RKO (cell line): ENCODE results near the gene THAP12.
"Not testable (repeated sequence)": the region's sequence is repeated elsewhere in the genome, so short reads cannot be mapped to it uniquely, and the experiment has no call there.

Source experiments
- DNase-seq: peaks from one replicate; pipeline ENCODE4 v3.0.0-alpha.2; 2016; ENCODE audit warnings: low spot score

The THAP12 gene

DNA sequence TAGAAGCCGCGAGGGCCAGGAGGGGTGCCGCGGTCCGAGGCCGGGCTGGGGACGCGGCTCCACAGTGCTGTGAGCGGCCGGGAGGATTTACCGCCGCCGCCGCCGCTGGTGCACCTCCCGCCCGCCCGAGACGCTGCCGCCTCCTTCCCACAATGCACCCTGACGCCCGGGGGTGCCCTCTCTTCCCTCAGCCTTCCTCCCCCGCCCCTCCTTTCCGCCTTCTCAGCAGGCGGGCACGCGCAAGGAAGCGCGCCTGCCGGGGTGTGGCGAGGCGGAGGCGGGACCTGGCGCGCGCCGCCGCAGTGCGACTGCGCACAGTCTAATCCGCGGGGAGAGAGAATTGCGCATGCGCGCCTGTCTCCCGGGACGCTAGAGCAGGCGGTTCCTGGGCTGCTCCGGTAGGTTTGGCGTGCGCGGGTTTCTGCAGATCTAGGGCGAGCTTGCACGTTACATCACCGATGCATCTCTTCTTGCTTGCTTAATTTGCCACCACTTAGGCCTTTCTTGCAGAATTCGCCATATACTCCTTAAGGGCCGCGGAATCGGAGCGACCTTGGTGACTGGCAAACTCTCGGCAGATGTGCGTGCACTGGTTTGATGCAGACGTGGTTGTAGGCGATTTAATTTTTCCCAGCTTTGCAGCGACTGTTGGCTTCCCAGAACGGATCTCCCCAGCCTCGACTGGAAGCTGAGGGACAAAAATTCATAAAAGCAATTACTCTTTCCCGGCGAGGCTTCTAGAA, at the start of gene THAP12, which contains the start of gene GVQW3:
Gene THAP12 (minus strand): TSS at position 156 of the 743 bp plus-strand sequence. CDS start 296 bp downstream, outside the sequence.
Gene GVQW3 (plus strand): TSS at position 347 of the 743 bp plus-strand sequence. CDS start 506 bp downstream, outside the sequence.
- DNase-seq, result peak; percentile 95

GRCh38 chr11:76426660-76427059, 45.7 kb upstream of the THAP12 start:
- no peak for DNase-seq

GRCh38 chr11:76424891-76425290, 44.0 kb upstream of the THAP12 start:
- no peak for DNase-seq

- DNase-seq, result no peak
Observed at GRCh38 chr11:76424379-76424778, 43.4 kb upstream of the THAP12 start.

GRCh38 chr11:76419896-76420295, 39.0 kb upstream of the THAP12 start:
- peak; percentile 19 for DNase-seq

- no peak for DNase-seq
Observed at GRCh38 chr11:76415073-76415472, 34.1 kb upstream of the THAP12 start.

GRCh38 chr11:76410851-76411357, 30.0 kb upstream of the THAP12 start:
- DNase-seq, result no peak

GRCh38 chr11:76408171-76408965, 27.4 kb upstream of the THAP12 start:
- no peak for DNase-seq

DNA sequence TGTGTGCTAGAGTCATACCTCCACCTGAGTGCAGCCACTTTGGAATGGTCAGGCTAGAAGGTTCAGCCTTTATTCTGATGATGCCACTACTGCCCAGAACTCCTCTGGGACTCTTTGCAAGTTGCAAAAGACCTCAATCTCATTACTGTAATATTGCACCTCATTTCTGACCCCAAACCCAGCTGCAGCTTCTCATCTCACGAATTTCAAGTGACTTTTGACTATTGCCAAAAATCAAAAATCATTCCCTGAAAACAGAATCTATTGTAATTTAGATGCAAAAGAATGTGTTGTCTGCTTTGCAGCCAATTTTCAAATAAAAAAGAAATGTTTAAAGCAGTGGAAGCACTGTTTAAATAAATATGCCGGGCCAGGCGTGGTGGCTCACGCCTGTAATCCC, 25.4 kb upstream of the THAP12 start:
- no peak for DNase-seq

GRCh38 chr11:76401484-76401883, 20.6 kb upstream of the THAP12 start:
- DNase-seq, result not testable (repeated sequence)

DNA sequence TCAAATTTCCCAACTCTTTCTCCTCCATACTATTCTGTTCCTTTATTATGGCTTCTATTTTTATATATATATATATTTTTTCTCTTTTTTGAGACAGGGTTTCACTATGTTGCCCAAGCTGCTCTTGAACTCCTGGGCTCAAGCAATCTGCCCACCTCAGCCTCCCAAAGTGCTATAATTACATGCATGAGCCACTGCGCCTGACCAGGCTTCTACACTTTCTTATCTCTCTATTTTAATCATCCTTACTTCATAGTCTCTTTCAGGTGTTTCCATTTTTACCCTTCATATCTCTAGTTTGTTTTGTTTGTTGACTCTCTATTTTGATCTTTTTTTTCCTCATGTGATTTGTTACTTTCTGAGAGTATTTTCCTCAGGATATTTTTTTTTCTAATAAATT, 20.0 kb upstream of the THAP12 start:
- DNase-seq, result no peak

DNA sequence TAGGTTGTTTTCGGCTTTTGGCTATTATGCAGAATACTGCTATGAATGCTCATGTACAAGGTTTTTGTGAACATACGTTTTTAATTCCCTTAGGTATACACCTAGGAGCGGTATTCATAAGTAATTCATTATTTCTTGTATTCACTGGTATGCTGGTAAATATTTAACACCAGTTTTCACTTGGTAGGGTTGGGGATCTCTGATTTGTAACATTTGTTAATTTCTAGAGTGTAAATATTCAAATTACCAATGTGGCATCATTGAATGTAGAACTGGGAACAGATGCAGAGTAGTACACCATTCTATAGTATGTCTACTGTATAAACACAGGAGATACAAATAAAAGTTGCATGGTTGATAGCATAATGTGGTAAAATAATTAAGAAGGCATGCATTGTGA, 16.5 kb upstream of the THAP12 start:
- DNase-seq, result no peak

DNA sequence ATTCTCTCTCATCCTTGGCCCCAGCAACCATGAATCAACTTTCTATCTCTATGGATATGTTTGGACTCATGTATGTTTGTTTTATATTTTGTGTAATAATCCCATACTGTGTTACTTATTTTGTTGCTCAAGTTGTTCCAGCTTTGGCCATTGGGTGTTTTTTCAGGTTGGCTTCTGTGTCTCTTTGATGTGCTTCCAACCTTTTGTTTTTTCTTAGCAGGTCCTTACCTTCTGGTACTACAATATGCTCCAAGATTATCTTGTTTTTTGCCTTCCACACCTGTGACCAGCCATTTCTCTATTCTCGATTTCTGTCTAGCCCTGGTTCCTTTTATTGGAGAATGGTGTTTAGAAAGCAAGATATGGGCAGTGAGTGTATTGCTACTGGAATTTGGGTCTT, 14.4 kb upstream of the THAP12 start:
- DNase-seq, result no peak

GRCh38 chr11:76394411-76394810, 13.5 kb upstream of the THAP12 start:
- no peak for DNase-seq

DNA sequence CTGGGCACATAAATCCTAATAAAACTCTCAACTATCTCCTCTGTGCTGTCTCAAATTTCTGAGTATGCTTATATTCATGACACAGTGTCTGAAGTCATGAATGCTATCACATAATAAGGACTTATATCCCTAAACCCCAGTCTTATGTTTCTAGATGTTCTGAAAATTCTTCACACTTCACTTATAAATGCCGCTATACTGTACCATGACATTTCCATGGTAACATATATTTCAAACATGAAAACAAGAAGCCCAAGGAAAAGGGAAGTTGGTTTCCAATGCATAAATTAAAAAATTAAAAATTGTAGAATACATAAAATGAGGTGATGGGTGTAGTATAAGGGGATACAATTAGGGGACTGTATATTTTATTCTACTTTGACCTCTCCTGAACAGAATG, 11.9 kb upstream of the THAP12 start:
- no peak for DNase-seq

GRCh38 chr11:76391811-76392475, 11.0 kb upstream of the THAP12 start:
- no peak for DNase-seq

- no peak for DNase-seq
Observed at GRCh38 chr11:76391021-76391420, 10.1 kb upstream of the THAP12 start.

DNA sequence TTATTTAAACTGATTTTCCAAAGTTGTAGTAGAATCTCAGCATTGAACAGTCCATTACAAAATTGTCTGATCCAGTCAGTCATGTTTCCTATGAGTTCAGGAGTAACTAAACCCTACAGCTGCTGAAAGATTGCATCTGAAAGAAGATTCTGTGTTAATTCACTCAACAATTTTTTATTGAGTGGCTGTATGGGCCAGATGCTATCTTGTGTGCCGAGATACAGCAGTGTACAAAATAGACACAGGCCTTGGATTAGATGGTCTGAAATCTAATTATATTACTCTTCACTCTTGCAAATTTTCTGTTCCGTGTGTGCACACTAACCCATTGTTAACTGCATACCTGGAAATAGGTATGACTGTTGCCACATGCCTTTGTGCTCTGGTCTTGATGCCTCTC, 7.5 kb upstream of the THAP12 start:
- DNase-seq, result no peak

GRCh38 chr11:76385903-76386302, 5.0 kb upstream of the THAP12 start:
- no peak for DNase-seq

DNA sequence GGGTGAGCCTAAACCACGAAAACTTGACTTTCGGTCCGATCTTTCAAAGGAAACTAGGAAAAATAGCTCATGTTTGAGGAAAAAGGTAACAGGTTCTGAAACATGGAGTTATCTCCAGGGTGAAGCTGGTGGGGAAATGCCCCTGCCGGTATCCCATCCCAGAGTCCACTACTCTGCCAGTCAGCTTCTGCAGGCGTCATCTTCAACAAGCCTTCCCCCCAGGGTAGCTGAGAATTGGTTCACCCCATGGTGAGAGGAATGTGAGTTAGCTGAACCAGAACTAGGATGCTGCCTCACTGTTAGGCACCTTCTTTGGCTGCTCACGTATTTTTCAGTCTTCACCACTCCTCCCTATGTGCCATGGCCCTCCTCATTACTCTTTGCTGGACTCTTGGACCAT, 1.3 kb upstream of the THAP12 start:
- no peak for DNase-seq

DNA sequence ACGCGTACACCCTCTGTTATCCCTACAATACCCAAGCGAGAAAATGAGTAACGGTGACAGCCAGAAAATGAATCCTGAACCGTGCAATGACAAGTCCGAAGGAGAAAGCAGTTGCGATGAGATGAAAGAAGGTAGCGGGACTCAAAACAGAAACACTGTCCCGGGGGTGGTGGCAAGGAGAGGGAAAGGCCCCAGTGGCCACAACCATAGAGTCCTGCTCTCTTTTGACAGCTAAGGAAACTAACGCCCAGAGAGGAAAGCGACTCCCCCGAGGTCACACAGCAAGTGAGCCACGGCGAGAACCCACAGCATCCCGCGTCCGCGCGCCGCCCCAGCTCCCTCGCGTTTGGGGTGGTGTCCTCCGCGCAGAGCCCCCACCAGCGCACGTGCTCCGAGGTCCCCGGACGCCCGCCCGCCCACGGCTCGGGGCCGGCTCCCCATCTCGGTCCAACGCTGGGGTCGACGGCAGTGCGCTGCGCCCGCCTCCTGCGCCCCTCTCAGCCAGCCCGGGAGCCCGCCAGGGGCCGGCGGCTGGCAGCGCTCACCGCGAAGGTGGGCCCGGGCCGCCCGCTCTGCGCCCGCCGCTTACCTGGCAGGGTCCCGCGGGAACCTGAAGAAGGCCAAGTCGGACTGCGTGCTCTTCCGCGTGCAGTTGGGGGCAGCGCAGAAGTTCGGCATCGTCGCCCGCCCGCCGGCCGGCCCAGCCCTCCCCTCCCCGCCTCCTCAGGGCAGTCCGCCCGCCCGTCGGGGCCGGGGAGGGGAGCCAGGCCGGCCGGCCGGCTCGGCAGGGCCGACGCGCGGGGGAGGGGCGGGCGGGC, 564 bp downstream of the THAP12 start:
- DNase-seq, result peak; percentile 57

DNA sequence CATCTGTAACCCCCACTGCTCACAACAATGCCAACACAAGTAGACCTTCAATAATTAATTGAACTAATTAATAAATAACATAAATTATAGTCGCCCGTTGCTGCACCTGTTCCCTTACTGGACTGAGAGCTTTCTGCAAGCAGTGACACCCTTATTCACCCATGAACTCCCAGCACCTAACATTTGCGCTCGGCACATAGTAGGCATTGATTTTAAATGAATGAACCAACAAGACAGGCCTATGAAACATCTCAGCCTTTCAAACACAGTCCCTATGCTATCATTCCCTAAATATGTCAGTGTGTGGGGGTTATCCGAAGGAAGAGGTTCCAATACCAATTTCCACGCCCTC, 1.1 kb downstream of the THAP12 start:
- no peak for DNase-seq
